H1 (cell line): ENCODE measurements around the gene EFHB. TPM values are rescaled to one million over a fixed set of nuclear protein-coding genes. Genes with fewer than 3 reads are reported as not detected.
"Not testable (repeated sequence)": the region's sequence is repeated elsewhere in the genome, so short reads cannot be mapped to it uniquely, and the experiment has no call there.

Experiments used
- CTCF ChIA-PET: fragments of 300-600 bp; sonication (Branson Sonifier 250); formaldehyde crosslinking; loops from one replicate; lab custom pipeline; 2021; ENCODE audit not compliant: partially characterized antibody; lab: Charles Lee
- POLR2A ChIA-PET: fragments of 300-600 bp; sonication (Branson Sonifier 250); formaldehyde crosslinking; loops from one replicate; lab custom pipeline; 2021; ENCODE audit warnings: inconsistent platforms; ENCODE audit not compliant: partially characterized antibody; lab: Charles Lee
- DNase-seq, 2 experiments: peaks; one replicate each; pipeline versions ENCODE4 v3.0.0 to v3.0.0-alpha.2; 2010 to 2022; ENCODE audit warnings: low spot score in 2 of 2, low read depth in 1 of 2, mixed read lengths in 1 of 2
- FAIRE-seq: peaks from 2 replicates; lab custom pipeline; 2011; peaks lifted over from hg19 to GRCh38; lab: Jason Lieb, UNC
- H2AFZ ChIP-seq: 2 replicates; pipeline ENCODE4 v1.8.1; 2012; ENCODE audit warnings: low read length, inconsistent platforms
- H2AK5ac ChIP-seq: 2 replicates; pipeline ENCODE4 v1.6.1; 2013; ENCODE audit warnings: low read depth, low read length
- H2BK120ac ChIP-seq: replicated peaks from 2 replicates; pipeline ENCODE3; 2013; ENCODE audit warnings: low read depth, low read length, inconsistent platforms
- H2BK12ac ChIP-seq: 2 replicates; pipeline ENCODE4 v1.6.1; 2013; ENCODE audit warnings: low read depth, low read length
- H2BK15ac ChIP-seq: 2 replicates; pipeline ENCODE4 v1.6.1; 2013; ENCODE audit warnings: low read length
- H2BK20ac ChIP-seq: 2 replicates; pipeline ENCODE4 v1.6.1; 2013; ENCODE audit warnings: low read length
- H2BK5ac ChIP-seq: 2 replicates; pipeline ENCODE4 v1.6.1; 2013; ENCODE audit warnings: low read depth, low read length
- H3K14ac ChIP-seq: 2 replicates; pipeline ENCODE4 v1.6.1; 2013; ENCODE audit warnings: inconsistent platforms; ENCODE audit not compliant: insufficient read length
- H3K18ac ChIP-seq: 2 replicates; pipeline ENCODE4 v1.6.1; 2013; ENCODE audit warnings: low read length; ENCODE audit errors: extremely low read depth
- H3K23ac ChIP-seq: 2 replicates; pipeline ENCODE4 v1.6.1; 2013; ENCODE audit warnings: inconsistent platforms; ENCODE audit not compliant: insufficient read length
- H3K23me2 ChIP-seq: 2 replicates; pipeline ENCODE4 v1.6.1; 2013; ENCODE audit warnings: low read depth, low read length
- H3K27ac ChIP-seq: 2 replicates; pipeline ENCODE4 v1.6.1; 2011; ENCODE audit warnings: low read depth, low read length, inconsistent platforms
- H3K27me3 ChIP-seq, 4 experiments: replicated peaks in 1 of 4; 1 replicate in 1 of 4; 2 replicates in 3 of 4; pipeline versions ENCODE4 v1.6.1 to v1.8.1; 2011 to 2013; ENCODE audit warnings: low read length in 3 of 4, mild to moderate bottlenecking in 3 of 4, inconsistent platforms in 2 of 4, mixed read lengths in 2 of 4, moderate library complexity in 1 of 4; ENCODE audit not compliant: control insufficient read depth in 3 of 4, insufficient read depth in 3 of 4; ENCODE audit errors: extremely low read depth in 1 of 4
- H3K36me3 ChIP-seq, 4 experiments: 2 replicates each; pipeline versions ENCODE4 v1.6.1 to v1.8.1; 2011 to 2013; ENCODE audit warnings: mild to moderate bottlenecking in 4 of 4, low read length in 3 of 4, moderate library complexity in 2 of 4, control low read depth in 1 of 4, inconsistent platforms in 1 of 4; ENCODE audit not compliant: insufficient read depth in 4 of 4, control insufficient read depth in 2 of 4
- H3K4ac ChIP-seq: replicated peaks from 2 replicates; pipeline ENCODE3; 2013; ENCODE audit warnings: low read length, low read depth, mixed read lengths, inconsistent platforms; ENCODE audit not compliant: insufficient read length
- H3K4me1 ChIP-seq, 4 experiments: replicated peaks in 1 of 4; 1 replicate in 1 of 4; 2 replicates in 3 of 4; pipeline versions ENCODE4 v1.6.1 to v1.8.1; 2011 to 2013; ENCODE audit warnings: low read length in 3 of 4, inconsistent platforms in 2 of 4, mixed read lengths in 1 of 4; ENCODE audit not compliant: insufficient read depth in 4 of 4, control insufficient read depth in 3 of 4
- H3K4me2 ChIP-seq, 2 experiments: 2 replicates each; pipeline versions ENCODE4 v1.6.1 to v1.8.1; 2011 to 2013; ENCODE audit warnings: low read depth in 2 of 2, low read length in 2 of 2, control low read depth in 1 of 2, inconsistent platforms in 1 of 2, mild to moderate bottlenecking in 1 of 2; ENCODE audit not compliant: insufficient read depth in 1 of 2
- H3K4me3 ChIP-seq, 4 experiments: fragments of 200-600, 300-600 bp in 1 of 4; sonication (generic), shearing (Covaris generic), sonication (Bioruptor Twin) in 1 of 4; 2 replicates each; pipeline versions ENCODE4 v1.5.1 to v1.8.1; 2011 to 2016; ENCODE audit warnings: low read length in 4 of 4, low read depth in 3 of 4, control low read depth in 2 of 4, inconsistent platforms in 2 of 4, mild to moderate bottlenecking in 2 of 4, mixed read lengths in 1 of 4, moderate library complexity in 1 of 4; ENCODE audit not compliant: insufficient read depth in 2 of 4; ENCODE audit errors: extremely low read depth in 1 of 4
- H3K56ac ChIP-seq: replicated peaks from 2 replicates; pipeline ENCODE3; 2013; ENCODE audit warnings: low read depth, mild to moderate bottlenecking, mixed read lengths, low read length, inconsistent platforms; ENCODE audit not compliant: insufficient read length
- H3K79me1 ChIP-seq: 2 replicates; pipeline ENCODE4 v1.6.1; 2013; ENCODE audit warnings: low read depth, low read length, control low read depth
- H3K79me2 ChIP-seq, 2 experiments: 2 replicates each; pipeline versions ENCODE4 v1.6.1 to v1.8.1; 2012 to 2013; ENCODE audit warnings: low read length in 2 of 2, mild to moderate bottlenecking in 2 of 2, inconsistent platforms in 1 of 2; ENCODE audit not compliant: insufficient read depth in 2 of 2, control insufficient read depth in 1 of 2
- H3K9ac ChIP-seq, 4 experiments: replicated peaks in 1 of 4; 1 replicate in 1 of 4; 2 replicates in 3 of 4; pipeline versions ENCODE4 v1.6.1 to v1.8.1; 2011 to 2013; ENCODE audit warnings: low read depth in 3 of 4, low read length in 3 of 4, control low read depth in 2 of 4, mild to moderate bottlenecking in 2 of 4, moderate library complexity in 2 of 4, inconsistent platforms in 1 of 4; ENCODE audit errors: extremely low read depth in 1 of 4
- H3K9me3 ChIP-seq, 2 experiments: 2 replicates each; pipeline versions ENCODE4 v1.6.1 to v1.8.1; 2012 to 2013; ENCODE audit warnings: mild to moderate bottlenecking in 2 of 2, moderate library complexity in 2 of 2, control low read depth in 1 of 2, inconsistent platforms in 1 of 2, low read depth in 1 of 2, low read length in 1 of 2, mixed read lengths in 1 of 2; ENCODE audit not compliant: insufficient read depth in 2 of 2
- H4K20me1 ChIP-seq, 2 experiments: replicated peaks in 1 of 2; 2 replicates each; pipeline versions ENCODE3 to v1.8.1; 2011 to 2013; ENCODE audit warnings: inconsistent platforms in 2 of 2, low read length in 2 of 2, mild to moderate bottlenecking in 1 of 2; ENCODE audit not compliant: insufficient read depth in 2 of 2, control insufficient read depth in 1 of 2
- H4K5ac ChIP-seq: 2 replicates; pipeline ENCODE4 v1.6.1; 2013; ENCODE audit warnings: low read length, low read depth, mixed read lengths, inconsistent platforms; ENCODE audit not compliant: insufficient read length
- H4K8ac ChIP-seq: 2 replicates; pipeline ENCODE4 v1.8.0; 2013; ENCODE audit warnings: mild to moderate bottlenecking, moderate library complexity, low read length, inconsistent platforms; ENCODE audit not compliant: insufficient read depth; ENCODE audit errors: extremely low read depth
- H4K91ac ChIP-seq: replicated peaks from 2 replicates; pipeline ENCODE3; 2013; ENCODE audit warnings: low read length, mixed read lengths, inconsistent platforms; ENCODE audit not compliant: insufficient read length
- SP1 ChIP-seq: IDR thresholded peaks from 2 replicates; pipeline ENCODE4 v1.6.1; 2011; ENCODE audit warnings: low read depth, low read length
- TAF1 ChIP-seq: IDR thresholded peaks from 2 replicates; pipeline ENCODE4 v1.6.1; 2011; ENCODE audit warnings: mild to moderate bottlenecking, low read depth, low read length
- WGBS, 2 experiments: shearing (Covaris generic) in 1 of 2; methylation state at CpG; one replicate each; pipeline versions ENCODE4 v1.1.6 to v1.1.7; 2013 to 2015; ENCODE audit warnings: low lambda C conversion rate in 2 of 2, mixed read lengths in 2 of 2, inconsistent platforms in 1 of 2, low coverage in 1 of 2, missing lambda C conversion rate in 1 of 2; ENCODE audit not compliant: insufficient replicate concordance in 2 of 2, insufficient coverage in 1 of 2, insufficient read length in 1 of 2; ENCODE audit errors: extremely low coverage in 1 of 2, missing lambda C conversion rate in 1 of 2; 5-methylcytosine and 5-hydroxymethylcytosine counted together
- polyA plus RNA-seq, 7 experiments: library from polyadenylated mRNA; depleted of rRNA in 3 of 7; stranded (reverse) in 5 of 7; unstranded in 2 of 7; fragments of >200 nt in 5 of 7; fragments of 200-250 nt in 2 of 7; gene quantifications; 1 replicate in 5 of 7; 2 replicates in 1 of 7; 4 replicates in 1 of 7; pipeline versions ENCODE4 v1.2.1 to v1.2.3, GENCODE V29; 2011 to 2013; ENCODE audit warnings: missing spikeins in 2 of 7, mixed read lengths in 2 of 7
- total RNA-seq: library from RNA; stranded (reverse); fragmentation: NEBNext Ultra II Directional; extraction: Animal tissue kit (Norgen Biotek cat#: 25700); gene quantifications from 2 replicates; pipeline ENCODE4 v1.2.1, GENCODE V29; 2021

Gene EFHB
- total and polyA plus RNA-seq, 2 of the 8 experiments (the other 6 are each of a cell fraction or from before 2014, with no cell fraction given) = 0.12 to 1.3 TPM

DNA sequence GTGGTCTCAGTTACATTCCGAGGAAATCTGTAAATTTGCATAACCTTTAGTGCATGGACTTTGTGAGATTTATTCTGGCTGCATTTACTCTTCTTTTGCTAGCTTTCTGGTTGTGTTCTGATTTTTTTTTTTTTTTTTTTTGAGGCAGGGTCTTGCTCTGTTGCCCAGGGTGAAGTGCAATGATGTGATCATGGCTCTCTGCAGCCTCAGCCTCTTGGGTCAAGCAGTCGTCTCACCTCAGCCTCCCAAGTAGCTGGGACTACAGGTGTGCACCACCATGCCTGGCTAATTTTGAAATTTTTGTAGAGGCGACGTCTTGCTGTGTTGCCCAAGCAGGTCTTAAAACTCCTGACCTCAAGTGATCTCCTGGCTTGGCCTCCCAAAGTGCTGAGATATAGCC is 25.5 kb upstream of the EFHB start (continued):
- TF ChIP-seq TAF1 (no peak), SP1 (no peak)

DNA sequence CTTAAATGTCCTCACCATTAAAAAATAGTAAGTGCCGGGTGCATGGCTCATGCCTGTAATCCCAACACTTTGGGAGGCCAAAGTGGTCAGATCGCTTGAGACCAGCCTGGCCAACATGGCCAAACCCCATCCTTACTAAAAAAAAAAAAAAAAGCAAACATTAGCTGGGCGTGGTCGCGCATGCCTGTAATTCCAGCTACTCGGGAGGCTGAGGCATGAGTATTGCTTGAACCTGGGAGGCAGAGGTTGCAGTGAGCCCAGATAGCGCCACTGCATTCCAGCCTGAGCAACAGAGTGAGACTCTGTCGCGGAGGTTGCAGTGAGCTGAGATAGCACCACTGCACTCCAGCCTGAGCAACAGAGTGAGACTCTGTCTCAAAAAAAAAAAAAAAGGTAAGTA is 23.3 kb upstream of the EFHB start:
- FAIRE-seq, H2AFZ ChIP-seq, H3K56ac ChIP-seq, H4K8ac ChIP-seq, H4K91ac ChIP-seq, H2BK5ac ChIP-seq, H2BK120ac ChIP-seq, H3K4me2 ChIP-seq, DNase-seq, H3K23me2 ChIP-seq, H3K9me3 ChIP-seq, H2BK15ac ChIP-seq, H3K4me1 ChIP-seq, H3K9ac ChIP-seq, H2BK12ac ChIP-seq, H3K4ac ChIP-seq, CTCF ChIA-PET, H3K27me3 ChIP-seq, H3K14ac ChIP-seq, H3K27ac ChIP-seq, H3K4me3 ChIP-seq, H3K18ac ChIP-seq, H2AK5ac ChIP-seq, H3K79me1 ChIP-seq, H2BK20ac ChIP-seq, H4K20me1 ChIP-seq, H3K23ac ChIP-seq, H4K5ac ChIP-seq: not testable (repeated sequence)
- Histone ChIP-seq H3K36me3 (peaks cover 0 to 49% (median 13%) of the 10 kb centered on the region in 4 experiments; a peak in 6 of 8 replicates), H3K79me2 (peaks cover 11 to 100% of the 10 kb centered on the region in 2 experiments)
- POLR2A ChIA-PET = interaction anchor here (1.4 to 2.5 kb wide), 3 partner anchors 8 to 27 kb away, joined by 4 to 13 read pairs (median 10); partner anchors contain the start of gene RAB5A
- 75% methylated on average over 9 of the region's 9 CpGs; no CpG with 5 or more reads in 1 of the 2 experiments for WGBS, 2 experiments
